CD4-positive, alpha-beta T cell treated with Interferon gamma for 1 hour (primary cell): Measurements from ENCODE around the gene CUL9.

Experiments
- DNase-seq: peaks from one replicate; pipeline ENCODE4 v3.0.0-alpha.2; 2020

Gene CUL9

DNA sequence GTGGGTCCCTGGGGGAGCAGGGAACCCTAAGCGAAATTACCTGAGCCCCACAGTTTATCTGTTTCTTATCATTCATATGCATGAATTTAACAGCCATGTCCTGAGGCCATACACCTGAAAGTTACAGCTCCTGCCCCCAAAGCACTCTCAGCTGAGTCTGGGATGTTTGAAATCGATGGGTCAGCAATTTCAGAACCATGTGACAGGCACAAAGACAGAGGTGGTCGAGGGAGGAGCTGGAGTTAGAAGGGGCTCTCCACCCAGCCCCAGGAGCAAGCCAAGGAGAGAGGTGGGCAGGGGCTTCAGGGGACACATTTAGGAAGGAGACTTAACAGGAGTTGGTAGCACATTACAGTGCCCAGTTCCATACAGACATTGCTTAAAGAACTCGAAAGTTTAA is 76.2 kb downstream of the CUL9 start:
- no peak for DNase-seq

DNA sequence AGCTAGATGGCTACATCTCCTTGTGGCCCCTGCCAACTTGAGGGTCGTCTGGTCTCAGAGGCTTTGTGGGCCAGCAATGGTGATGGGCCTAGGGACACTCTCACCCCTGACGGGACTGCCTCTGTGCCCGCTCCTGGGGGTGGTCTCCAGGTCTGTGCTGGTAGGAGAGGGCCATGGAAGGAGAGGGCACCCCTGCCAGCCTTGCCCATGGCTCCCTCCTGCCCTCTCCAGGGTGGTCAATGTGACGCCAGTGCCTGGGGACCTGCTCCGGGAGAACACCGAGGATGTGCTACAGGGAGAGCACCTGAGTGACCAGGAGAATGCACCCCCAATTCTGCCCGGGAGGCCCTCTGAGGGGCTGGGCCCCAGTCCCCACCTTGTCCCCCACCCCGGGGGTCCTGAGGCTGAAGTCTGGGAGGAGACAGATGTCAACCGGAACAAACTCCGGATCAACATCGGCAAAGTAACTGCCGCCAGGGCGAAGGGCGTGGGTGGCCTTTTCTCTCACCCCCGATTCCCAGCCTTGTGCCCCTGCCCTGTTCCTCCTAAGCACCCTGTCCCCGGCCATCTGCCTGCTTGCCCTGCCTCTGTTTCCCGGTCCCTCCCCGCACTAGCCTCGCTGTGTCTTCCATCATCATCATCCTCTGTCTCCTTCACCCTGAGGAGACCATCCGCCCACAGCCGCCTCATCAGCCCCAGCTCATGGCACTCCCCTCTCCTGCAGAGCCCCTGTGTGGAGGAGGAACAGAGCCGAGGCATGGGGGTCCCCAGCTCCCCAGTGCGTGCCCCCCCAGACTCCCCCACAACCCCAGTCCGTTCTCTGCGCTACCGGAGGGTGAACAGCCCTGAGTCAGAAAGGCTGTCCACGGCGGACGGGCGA is 77.1 kb downstream of the CUL9 start:
- DNase-seq = no peak

DNA sequence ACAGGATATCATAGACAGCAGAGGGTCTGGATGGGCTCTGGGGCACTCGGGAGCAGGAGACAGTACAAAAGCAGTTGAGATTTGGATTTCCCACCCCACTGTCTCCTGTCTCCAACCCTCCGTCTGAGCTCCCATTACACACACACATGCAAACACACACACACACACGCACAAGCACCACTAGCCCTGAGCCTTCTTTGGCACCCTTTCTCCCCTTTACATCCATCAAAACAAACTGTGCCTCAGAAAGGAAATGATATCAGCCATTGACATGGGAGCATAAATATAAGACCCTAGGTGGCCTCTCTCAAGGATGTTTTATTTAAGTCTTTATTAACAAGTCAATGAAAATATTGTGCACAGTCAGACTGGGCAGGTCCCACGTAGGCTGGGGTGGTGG is 78.8 kb downstream of the CUL9 start:
- DNase-seq = no peak

DNA sequence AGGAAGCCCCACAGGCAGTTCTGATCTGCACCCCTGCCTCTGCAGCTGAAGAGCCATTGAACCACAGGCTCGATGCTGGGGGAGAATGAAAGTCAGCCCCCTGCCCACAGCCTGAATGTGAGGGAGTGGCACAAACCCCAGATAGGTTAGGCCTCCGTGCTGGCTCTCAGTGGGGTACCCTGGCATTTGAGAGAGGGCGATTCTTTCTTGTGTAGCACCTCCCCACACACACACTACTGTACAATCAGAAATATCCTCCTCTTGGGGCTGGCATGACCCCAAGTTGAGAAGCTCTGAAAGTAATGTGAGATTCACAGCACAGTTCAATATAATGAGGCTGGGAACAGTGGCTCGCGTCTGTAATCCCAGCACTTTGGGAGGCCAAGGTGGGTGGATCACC is 79.2 kb downstream of the CUL9 start:
- no peak for DNase-seq

DNA sequence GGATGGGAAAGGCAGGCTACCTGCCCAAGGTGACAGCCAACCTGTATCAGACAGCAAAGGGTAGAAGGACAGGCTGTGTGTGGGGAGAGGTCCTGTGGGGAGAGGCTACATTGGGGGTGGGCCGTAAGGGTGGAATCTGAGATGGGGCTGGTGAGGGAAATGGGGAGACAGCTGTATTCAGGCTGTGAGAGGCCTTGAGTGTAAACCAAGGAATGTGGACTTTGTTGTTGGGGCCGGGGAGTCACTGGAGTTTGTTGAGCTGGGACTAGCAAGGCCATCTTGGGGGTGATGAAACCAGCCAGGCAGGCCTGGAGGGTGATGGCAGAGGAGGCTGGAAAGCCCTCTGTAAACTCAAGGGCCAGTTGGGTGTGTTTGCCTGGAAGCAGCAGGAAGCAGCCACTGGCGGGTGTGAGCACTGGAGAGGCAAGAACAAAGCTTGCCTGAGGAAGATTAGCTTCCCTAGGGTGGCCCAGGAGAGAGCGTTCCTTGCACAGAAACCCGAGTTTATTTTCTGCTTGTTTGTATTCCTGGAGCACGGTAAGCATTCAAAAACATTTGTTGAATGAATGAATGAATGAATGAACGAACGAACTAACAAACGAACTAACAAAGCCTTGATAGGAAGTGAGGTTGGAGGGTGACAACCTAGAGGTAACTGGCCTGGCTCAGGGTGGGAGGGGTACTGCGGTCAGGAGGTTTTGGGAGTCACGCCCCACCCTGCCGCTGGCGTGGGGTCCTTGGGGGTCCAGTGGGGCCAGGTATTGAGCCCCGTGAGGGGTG is 80.2 kb downstream of the CUL9 start:
- DNase-seq = no peak

DNA sequence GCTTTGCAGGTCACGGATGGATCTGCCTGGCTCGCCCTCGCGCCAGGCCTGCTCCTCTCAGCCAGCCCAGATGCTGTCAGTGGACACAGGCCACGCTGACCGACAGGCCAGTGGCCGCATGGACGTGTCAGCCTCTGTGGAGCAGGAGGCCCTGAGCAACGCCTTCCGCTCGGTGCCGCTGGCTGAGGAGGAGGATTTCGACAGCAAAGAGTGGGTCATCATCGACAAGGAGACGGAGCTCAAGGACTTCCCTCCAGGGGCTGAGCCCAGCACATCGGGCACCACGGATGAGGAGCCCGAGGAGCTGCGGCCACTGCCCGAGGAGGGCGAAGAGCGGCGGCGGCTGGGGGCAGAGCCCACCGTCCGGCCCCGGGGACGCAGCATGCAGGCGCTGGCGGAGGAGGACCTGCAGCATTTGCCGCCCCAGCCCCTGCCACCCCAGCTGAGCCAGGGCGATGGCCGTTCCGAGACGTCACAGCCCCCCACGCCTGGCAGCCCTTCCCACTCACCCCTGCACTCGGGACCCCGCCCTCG is 80.9 kb downstream of the CUL9 start:
- no peak for DNase-seq

DNA sequence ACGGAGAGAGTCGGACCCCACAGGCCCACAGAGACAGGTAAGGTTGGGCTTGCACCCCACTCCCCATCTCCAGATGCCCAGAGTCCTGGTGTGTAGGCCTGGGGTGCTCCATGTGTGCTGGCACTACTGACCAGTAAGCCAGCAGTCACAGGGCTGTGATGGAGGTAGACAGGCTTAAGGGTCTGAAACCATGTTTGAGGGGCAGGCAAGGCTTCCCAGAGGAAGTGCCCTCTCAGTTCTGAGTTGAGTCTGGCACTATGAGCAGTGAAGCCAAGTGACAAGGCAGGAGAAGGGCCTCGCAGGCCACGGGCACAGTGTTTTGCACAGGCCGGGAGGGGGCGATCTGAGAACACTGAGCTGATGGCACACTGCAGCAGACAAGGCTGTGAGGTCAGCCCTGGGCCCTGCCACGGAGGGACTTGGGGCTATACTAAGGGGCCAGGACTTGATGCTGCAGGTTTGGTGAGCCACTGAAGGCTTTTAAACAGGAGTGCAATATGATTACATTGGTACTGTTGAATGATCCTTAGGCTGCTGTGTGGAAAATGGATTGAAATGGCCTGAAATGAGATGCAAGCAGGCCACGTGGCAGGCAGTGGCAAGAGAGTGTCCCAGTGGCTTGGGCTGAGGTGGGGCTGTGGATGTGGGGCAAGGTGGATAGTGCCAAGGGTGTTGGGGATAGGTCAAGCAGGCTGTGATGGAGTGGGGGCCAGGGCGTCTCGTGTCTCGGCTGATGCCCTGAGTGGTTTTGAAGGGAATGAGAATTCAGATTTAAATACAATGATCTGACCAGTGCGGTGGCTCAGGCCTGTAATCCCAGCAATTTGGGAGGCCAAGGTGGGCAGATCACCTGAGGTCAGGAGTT is 81.5 kb downstream of the CUL9 start:
- peak; percentile 75 for DNase-seq

DNA sequence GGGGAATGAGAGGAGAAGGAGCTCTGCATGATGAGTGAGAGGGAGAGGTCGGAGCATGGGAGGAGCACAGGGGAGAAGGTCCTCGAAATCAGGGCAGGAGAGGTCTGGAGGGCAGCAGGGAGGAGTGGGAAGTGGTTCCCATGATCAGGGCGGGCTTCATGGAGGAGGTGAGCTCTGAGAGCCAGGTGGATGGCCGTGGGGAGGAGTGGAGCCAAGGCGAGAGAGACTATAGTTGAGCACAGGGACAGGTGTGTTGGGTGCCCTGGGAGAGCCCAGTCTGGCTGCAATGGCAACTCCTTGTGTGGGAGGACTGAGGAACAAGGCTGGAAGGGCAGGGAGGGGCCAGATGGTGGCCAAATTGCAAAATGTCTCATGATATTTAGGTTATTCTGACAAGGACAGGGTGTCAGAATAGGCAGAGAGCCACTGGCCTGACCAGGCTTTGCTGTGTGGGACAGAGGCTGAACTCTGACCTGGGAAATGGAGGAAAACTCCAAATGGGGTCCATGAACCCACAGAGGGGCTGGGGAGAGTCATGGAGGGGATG is 82.7 kb downstream of the CUL9 start:
- DNase-seq = no peak

DNA sequence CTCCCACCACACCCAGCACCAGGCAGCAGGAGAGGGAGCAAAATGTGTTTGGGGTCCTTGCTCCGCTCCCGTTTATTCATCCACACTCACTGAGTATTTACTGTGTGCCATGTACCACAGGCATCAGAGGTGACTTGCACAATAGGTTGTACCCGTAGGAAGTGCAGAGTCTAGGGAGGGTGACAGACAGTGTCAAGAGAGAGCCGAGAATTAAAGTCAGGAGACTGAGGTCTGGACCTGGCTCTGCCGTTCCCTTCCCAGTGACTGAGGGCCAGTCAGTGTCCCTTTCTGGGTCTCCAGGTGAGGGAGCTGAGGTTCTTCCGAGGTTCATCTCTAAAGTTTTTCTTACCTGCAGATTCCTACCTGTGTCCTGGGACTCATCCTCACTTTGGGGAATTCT is 83.6 kb downstream of the CUL9 start:
- no peak for DNase-seq

DNA sequence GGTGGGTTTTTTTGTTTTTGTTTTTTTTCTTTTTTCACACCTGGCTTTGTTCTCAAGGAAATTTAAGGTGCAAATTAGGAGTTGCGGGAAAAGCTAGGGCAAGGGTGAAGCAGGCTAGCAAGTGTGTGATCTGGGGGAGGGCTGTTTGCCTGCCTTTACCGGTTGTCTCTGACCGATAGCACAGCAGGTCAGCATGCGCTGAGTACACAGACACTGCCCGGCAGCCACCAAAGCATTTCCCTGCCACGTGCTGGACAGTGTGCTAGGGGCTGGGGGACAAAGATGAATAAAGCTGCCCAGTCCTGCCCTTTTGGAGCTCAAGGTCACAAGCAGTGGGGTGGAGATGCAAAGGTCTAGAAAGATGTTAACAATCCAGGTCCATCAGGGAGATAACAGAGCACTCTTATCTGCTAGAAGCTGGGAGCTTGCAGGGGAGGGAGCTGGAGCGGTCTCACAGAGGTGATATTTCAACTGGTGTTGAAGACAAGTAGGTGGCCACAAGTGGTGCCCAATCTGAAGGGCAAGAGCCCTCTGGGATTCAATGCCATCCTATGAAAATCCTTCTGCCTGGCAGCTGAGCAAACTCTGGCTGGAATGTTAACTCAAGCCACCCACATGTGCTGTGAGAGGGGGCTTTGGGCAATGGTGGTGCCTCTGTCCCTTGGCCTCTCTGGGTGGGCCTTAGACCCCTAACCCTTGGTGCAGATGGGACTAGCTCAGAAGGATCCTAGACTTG is 85.8 kb downstream of the CUL9 start:
- no peak for DNase-seq

DNA sequence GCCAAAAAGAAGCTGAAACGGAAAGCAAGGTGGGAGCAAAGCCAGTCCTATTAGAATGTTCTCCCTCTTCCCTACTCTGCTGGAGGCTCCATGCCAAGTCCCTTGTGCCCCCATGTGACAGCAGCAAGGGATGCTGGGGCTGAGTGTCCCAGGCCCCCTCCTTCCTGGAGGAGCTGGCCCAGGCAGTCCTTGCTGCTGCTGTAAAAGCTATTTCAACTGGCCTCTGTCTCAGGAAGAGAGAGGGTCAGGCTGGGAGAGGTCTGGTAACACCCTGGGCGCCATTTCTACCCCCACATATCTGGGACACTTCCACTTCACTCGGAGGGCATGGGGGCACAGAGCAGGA is 86.3 kb downstream of the CUL9 start:
- no peak for DNase-seq

DNA sequence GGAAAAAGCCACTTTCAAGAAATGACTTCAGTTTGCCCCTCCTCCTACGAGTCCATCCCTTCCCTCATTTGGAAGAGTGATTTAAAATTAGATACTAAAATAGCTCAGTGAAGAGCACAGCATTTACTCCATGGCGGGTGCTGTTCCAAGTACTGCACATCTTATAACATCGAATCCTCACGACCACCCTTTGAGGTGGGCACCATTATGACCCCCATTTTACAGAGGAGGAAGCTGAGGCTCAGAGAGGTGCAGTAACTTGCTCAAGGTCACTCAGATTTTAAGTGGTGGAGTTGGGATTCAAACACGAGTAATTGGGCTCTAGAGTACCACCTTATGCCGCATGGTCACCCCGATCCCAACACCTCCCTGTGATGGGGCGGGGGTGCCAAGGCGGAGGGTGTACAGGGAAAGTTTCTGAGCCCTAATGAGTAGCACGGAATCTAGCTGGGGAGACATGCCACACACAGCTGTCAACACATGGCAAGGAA is 86.8 kb downstream of the CUL9 start:
- DNase-seq = no peak

DNA sequence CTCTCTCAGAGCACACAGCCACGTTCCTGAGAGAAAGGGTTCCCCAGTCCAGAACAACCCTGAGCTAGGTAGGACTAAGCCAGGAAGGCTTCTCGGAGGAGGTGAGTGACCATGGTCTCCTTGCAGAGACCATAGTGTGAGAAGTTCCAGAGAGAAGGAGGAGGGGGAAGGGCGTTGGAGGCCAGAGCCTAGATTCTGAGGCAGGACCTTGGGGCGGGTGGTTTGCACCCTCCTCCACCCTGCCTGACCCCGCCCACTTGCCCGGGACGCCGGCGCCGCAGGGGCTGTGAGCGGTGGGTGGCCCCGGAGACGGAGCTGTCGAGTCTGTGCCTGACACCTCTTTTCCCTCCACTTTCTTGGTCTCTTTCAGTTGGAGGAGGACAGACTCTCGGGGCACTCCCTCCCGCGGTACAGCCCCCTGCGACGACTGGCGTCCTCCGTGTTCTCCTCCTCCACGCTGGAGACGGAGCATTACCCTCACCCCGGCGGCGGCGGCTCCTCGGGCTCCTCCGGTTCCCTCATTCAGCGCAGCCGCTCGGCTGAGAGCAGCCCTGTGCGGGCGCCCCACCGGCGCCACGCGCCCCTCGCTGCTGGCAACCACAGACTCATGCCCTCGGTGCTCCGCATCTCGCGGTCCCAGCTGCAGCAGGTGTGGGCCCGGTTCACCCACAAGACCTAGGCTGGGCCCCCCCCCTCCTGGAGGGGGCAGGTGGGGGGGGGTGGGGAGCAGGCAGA is 87.4 kb downstream of the CUL9 start:
- DNase-seq = peak; percentile 18

DNA sequence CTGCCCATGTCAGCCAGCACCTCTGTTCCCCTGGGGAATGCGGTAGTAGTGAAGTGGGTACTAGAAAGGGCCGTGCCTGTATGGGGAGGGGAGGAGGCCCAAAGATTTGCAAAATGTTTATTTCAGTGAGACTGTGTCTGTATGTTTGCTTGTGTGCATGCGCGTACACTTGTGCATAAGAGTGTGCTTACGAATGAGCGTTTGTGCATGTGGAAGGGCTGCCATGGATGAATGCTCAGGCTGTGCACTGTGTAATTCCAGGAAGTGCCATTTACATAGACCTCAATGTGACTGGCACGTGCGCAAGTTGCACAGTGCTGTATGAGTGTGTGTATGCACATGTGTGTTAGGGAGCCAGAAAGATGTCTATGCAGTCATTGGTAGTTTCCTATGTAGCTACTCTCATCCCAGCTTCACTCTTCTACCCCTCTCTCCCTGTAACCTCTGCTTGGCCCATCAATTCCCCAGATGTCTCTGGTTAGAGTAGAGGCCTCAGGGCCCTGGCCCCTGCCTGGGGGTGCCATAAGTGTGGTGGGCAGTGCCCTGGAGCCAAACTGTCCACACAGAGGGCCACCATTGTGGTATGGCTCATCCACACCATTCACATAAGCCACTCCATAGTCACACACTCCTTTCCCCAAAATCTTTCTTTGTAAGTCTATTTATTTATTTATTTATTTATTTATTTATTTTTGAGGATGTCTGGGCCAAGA is 89.3 kb downstream of the CUL9 start:
- DNase-seq = peak; percentile 26

DNA sequence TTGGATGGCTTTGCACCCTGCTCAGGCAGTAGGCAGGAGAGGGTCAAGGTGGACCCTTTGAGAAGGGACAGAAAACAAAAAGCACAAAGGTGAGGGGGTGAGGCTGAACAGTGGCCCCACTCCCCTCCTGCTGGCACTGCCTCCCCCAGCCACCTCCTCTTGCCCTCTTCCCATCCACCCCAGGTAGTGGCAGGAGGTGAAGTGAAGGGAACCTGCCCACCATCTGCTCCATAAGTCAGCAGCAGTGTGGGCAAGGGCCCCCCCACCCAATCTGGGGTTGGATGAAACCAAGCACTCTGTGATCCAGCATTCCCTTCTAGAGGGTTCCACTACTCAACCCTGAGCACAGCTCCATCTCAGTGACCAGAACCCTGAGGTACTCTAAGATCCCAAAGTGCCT is 89.9 kb downstream of the CUL9 start:
- no peak for DNase-seq

DNA sequence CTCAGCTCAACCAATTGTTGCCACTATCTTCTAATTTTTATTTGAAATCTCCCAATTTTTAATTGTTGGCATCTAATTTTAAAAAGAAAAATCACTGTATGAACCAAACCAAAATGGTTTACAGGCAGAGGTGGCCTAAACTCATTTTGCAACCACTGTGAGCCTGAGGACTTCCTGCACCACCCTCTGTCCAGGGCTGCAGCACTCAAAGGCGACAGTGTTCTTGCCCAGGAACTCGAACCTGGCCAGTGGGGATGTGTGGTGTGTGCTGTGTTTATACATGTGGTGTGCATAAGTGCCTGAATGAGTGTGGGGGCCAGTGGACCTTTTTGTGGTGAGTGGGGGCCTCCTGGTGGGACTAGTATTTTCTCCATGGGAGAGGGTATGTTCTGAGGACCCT is 91.7 kb downstream of the CUL9 start:
- DNase-seq = no peak
